ENCODE data around the gene CEP162. TPM values are rescaled to one million over a fixed set of nuclear protein-coding genes. Genes with fewer than 3 reads are reported as not detected.
"Not testable (repeated sequence)": the region's sequence is repeated elsewhere in the genome, so short reads cannot be mapped to it uniquely, and the experiment has no call there.

Gene CEP162
- total RNA-seq, 2 donors from 2014 or later = 3.5 to 5.5 TPM

DNA sequence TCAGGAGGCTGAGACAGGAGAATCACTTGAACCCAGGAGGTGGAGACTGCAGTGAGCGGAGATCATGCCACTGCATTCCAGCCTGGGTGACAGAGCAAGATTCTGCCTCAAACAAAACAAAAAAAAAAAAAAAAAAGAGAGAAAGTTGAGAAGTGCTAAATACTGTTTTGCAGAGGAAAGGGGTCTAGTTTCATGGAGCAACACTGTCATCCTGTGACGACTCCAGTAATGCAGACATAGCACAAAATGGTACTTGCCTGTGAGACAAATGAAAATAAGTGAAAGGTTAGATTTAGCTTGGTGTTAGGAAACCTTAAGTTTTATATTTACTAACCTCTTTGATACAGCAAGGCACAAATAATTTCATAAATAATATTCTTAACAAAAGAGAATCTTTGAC is 29.7 kb downstream of the CEP162 start:
- no peaks in the 10 kb centered on the region for H3K27me3 ChIP-seq
- TF ChIP-seq CTCF (IDR thresholded peaks at IDR 0.05) = no peak
- peaks cover 41% of the 10 kb centered on the region for H3K36me3 ChIP-seq
- H3K27ac ChIP-seq = no peak overlapping the region
- no peaks in the 10 kb centered on the region for H3K9me3 ChIP-seq
- H3K4me1 ChIP-seq = no peaks in the 10 kb centered on the region
- DNase-seq (ENCODE audit: low spot score) = no peak
- no peak overlapping the region for H3K4me3 ChIP-seq

GRCh38 chr6:84193114-84193708 is 34.2 kb downstream of the CEP162 start:
- no peak for TF ChIP-seq CTCF (IDR thresholded peaks at IDR 0.05)
- no peak for DNase-seq (ENCODE audit: low spot score)
- H3K36me3 ChIP-seq = peaks cover 41% of the 10 kb centered on the region
- no peaks in the 10 kb centered on the region for H3K27me3 ChIP-seq
- H3K27ac ChIP-seq = no peak overlapping the region
- H3K9me3 ChIP-seq = no peaks in the 10 kb centered on the region
- no peak overlapping the region for H3K4me3 ChIP-seq
- no peaks in the 10 kb centered on the region for H3K4me1 ChIP-seq

GRCh38 chr6:84191802-84192201 is 35.6 kb downstream of the CEP162 start:
- Histone ChIP-seq H3K36me3 (peaks cover 34% of the 10 kb centered on the region), H3K9me3 (no peaks in the 10 kb centered on the region)
- no peak for TF ChIP-seq CTCF (IDR thresholded peaks at IDR 0.05)

GRCh38 chr6:84189356-84189755 is 38.1 kb downstream of the CEP162 start:
- H3K27ac ChIP-seq; H3K27me3 ChIP-seq; DNase-seq (ENCODE audit: low spot score); H3K4me1 ChIP-seq; H3K4me3 ChIP-seq; H3K9me3 ChIP-seq: not testable (repeated sequence)
- peaks cover 27% of the 10 kb centered on the region for H3K36me3 ChIP-seq

More at GRCh38 chr6:84191802-84192201, 35.6 kb downstream of the CEP162 start:
- Histone ChIP-seq H3K27me3 (no peaks in the 10 kb centered on the region), H3K4me3 (no peak overlapping the region), H3K27ac (no peak overlapping the region), H3K4me1 (no peaks in the 10 kb centered on the region)
- DNase-seq (ENCODE audit: low spot score) = no peak

DNA sequence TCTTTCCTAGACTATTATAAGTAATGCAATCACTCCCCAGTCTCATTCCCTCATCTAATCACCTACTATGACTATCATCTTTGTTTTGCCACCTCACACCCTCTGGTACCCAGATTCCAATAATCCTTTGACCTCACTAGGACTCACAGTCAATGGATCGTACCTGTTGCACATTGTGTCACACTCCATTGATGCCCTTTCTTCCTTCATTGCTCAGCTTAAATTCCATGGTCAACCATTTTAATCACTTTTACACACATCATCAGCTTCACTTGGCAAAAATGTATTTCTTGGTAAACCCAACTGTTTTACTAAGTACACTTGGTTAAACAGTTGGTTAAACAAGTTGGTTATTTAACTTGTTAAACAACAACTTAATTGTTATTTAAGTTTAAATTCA is 44.0 kb downstream of the CEP162 start:
- no peaks in the 10 kb centered on the region for H3K4me1 ChIP-seq
- no peak for DNase-seq (ENCODE audit: low spot score)
- H3K4me3 ChIP-seq = no peak overlapping the region
- H3K36me3 ChIP-seq = no peaks in the 10 kb centered on the region
- no peaks in the 10 kb centered on the region for H3K27me3 ChIP-seq
- TF ChIP-seq CTCF (IDR thresholded peaks at IDR 0.05) = no peak
- H3K9me3 ChIP-seq = no peaks in the 10 kb centered on the region
- H3K27ac ChIP-seq = no peak overlapping the region

DNA sequence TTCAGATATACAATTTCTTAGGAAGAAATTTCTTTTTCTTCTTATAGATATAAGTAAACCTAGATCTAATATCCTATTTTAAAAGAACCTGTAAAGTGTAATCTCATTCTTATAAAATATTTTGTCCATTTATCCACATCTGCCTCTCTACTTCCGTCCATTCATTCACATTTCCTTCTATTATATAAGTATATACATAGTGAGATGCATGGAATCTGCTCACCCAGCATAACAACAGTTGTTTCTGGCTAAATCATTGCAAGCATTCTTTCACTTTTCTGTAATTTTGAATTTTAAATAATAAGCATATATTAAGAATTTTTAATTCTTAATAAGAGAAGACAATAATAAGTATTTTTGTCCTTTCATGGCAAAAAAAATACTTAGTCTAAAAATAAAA is 45.4 kb downstream of the CEP162 start:
- DNase-seq (ENCODE audit: low spot score) = no peak
- no peaks in the 10 kb centered on the region for H3K4me1 ChIP-seq
- no peaks in the 10 kb centered on the region for H3K27me3 ChIP-seq
- no peak for TF ChIP-seq CTCF (IDR thresholded peaks at IDR 0.05)
- H3K27ac ChIP-seq = no peak overlapping the region
- no peaks in the 10 kb centered on the region for H3K36me3 ChIP-seq
- H3K9me3 ChIP-seq = no peaks in the 10 kb centered on the region
- no peak overlapping the region for H3K4me3 ChIP-seq
